Measurements from ENCODE around the gene LTO1.
"Not testable (repeated sequence)": the region's sequence is repeated elsewhere in the genome, so short reads cannot be mapped to it uniquely, and the experiment has no call there.

The LTO1 gene

DNA sequence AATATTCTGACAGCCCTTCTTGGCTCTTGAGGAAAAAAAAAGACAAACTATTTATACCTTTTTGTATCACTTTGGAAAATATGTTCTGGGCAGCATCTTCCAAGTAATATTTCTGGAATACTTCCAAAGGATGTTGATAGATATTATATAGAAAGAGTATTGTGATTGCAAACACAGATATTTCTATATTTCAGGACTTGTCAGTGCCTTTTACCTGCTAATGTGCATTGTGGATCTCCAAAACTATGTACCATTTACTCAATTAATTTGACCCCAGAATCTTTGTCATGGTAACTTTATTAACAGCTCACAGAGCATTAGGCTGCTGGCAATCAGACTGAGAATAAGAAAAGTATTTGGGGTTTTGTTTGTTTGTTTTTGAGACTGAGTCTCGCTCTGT, 50.9 kb downstream of the LTO1 start:
- no peak overlapping the region for H3K4me3 ChIP-seq (ENCODE audit: low read depth, low read length)
- TF ChIP-seq, protein P1, sequence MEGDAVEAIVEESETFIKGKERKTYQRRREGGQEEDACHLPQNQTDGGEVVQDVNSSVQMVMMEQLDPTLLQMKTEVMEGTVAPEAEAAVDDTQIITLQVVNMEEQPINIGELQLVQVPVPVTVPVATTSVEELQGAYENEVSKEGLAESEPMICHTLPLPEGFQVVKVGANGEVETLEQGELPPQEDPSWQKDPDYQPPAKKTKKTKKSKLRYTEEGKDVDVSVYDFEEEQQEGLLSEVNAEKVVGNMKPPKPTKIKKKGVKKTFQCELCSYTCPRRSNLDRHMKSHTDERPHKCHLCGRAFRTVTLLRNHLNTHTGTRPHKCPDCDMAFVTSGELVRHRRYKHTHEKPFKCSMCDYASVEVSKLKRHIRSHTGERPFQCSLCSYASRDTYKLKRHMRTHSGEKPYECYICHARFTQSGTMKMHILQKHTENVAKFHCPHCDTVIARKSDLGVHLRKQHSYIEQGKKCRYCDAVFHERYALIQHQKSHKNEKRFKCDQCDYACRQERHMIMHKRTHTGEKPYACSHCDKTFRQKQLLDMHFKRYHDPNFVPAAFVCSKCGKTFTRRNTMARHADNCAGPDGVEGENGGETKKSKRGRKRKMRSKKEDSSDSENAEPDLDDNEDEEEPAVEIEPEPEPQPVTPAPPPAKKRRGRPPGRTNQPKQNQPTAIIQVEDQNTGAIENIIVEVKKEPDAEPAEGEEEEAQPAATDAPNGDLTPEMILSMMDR (IDR thresholded peaks at IDR 0.05; ENCODE audit: low read depth, low read length) = no peak

DNA sequence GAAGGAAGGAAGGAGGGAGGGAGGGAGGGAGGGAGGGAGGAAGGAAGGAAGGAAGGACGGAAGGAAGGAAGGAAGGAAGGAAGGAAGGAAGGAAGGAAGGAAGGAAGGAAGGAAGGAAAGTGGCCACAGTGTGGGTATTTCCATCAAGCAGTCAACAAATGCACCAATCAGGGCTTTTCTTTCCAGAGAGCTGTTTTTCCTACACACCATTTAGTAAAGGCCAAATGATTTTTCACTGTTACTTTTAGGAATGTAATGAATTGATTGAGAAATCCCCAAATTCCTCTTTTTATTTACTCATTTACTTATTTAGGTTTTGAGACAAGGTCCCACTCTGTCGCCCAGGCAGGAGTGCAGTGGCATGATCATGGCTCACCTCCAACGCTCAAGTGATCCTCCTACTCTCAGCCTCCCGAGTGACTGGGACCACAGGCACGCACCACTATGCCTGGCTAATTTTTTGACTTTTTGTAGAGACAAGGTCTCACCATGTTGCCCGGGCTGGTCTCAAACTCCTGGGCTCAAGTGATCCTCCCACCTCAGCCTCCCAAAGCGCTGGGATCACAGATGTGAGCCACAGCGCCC, 53.0 kb downstream of the LTO1 start:
- H3K4me3 ChIP-seq (ENCODE audit: low read depth, low read length) = not testable (repeated sequence)

DNA sequence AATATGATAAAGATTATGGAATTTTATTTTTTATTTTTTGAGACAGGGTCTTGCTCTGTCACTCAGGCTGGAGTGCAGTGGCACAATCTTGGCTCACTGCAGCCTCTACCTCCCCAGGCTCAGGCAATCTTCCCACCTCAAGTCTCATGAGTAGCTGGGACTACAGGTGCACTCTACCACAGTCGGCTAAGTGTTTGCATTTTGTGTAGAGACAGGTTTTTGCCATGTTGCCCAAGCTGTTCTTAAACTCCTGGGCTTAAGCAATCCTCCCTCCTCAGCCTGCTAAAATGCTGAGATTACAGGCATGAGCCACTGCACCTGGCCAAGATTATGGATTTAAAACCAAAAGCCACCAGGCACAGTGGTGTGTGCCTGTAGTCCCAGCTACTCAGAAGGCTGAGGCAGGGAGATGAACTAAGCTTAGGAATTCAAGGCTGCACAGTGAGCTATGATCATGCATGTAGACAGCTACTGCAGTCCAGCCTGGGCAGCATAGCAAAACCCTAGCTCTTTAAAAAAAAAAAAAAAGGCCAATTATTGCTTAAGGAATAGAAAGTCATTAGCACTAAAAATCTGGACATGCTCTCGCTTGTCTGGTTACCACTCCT, 54.4 kb downstream of the LTO1 start:
- TF ChIP-seq, protein P1 (IDR thresholded peaks at IDR 0.05; ENCODE audit: low read depth, low read length) = no peak

DNA sequence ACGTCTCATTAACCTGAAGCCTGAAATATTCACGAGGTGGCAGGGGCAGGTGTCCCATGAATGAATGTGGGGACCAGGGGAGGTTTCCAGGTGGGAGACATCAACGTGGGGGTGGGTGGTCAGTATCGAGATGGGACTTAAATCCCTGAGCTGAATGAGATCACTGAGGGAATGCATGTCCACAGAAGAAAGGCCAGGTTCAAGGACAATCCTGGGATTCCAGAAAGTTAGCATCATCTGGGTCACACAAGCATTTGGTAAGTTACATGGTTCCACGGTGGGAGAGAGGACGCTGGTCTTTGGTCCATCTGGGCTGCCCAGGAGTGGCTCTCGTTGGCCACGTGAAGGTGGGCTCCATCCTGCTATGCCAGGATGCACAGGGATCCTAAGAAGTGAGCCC, 56.9 kb downstream of the LTO1 start:
- TF ChIP-seq, protein P1 (IDR thresholded peaks at IDR 0.05; ENCODE audit: low read depth, low read length) = no peak

More for the DNA sequence above, 54.4 kb downstream of the LTO1 start:
- no peak overlapping the region for H3K4me3 ChIP-seq (ENCODE audit: low read depth, low read length)

DNA sequence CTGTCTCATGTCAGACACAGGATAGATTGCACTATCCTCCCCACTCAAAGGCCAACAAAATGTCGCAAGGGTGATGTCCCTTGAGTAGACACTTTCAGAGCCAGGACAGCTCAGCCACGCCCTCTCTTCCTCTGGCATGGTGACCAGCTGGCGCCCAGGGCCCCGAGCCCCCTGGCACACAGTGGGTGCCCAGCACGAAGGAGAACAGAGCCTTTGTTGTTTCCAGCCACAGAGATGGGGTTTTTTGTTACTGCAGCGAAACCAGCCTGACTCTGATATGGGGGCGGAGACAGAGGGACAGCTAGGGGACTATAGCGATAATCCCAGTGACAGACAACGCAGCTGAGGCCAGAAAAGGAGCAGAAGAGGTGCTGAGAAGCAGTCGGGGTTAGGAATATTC, 57.5 kb downstream of the LTO1 start:
- H3K4me3 ChIP-seq (ENCODE audit: low read depth, low read length) = no peak overlapping the region
- TF ChIP-seq, protein P1 (IDR thresholded peaks at IDR 0.05; ENCODE audit: low read depth, low read length) = no peak

More for the DNA sequence above, 56.9 kb downstream of the LTO1 start:
- no peak overlapping the region for H3K4me3 ChIP-seq (ENCODE audit: low read depth, low read length)

DNA sequence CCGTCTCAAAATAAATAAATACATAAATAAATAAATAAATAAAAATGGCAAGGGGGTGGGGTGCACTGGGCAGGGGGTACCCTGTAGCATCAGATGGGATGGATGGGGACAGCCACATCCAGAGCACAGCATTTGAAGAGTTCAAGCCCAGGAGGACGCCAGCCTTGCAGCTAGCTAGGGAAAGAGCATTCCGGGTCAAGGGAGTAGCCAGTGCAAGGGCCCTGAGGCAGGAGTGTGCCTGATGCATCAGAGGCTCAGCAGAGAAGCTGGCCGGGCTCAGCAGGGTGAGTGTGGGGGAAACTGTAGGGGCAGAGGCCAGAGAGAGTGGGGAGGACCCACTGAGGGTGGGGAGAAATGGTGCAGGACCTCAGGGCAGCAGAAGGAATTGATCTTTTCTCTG, 57.9 kb downstream of the LTO1 start:
- TF ChIP-seq, protein P1 (IDR thresholded peaks at IDR 0.05; ENCODE audit: low read depth, low read length) = no peak
- no peak overlapping the region for H3K4me3 ChIP-seq (ENCODE audit: low read depth, low read length)
